ENCODE results near the gene RUNX1. TPM values are rescaled to one million over a fixed set of nuclear protein-coding genes. Genes with fewer than 3 reads are reported as not detected.

RUNX1 gene
- total RNA-seq, 2 donors from 2014 or later = 23.0 to 25.8 TPM

DNA sequence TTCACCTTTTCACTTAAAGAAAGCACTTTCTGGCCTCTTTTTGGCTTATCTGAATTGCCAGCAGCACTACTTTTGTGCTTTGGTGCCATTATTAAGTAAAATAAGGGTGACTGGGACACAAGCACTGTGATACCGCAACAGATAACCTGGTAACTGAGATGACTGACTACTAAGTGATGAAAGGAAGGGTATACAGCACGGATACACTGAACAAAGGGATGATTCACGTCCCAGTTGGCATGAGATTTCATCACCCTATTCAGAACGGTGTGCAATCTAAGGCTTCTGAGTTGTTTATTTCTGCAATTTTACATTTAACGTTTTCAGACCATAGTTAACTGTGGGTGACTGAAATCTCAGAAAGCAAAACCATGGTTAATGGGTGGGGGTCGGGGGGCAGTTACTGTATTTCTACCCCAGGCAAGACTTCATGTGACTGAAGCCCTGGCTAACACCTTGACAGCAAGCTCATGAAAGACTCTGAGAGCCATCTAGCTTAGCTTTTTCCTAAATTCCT is 277.5 kb downstream of the RUNX1 start:
- Histone ChIP-seq H3K4me3 (no peak overlapping the region), H3K4me1 (replicated peaks) (no peaks in the 10 kb centered on the region), H3K27ac (no peak overlapping the region), H3K9me3 (no peaks in the 10 kb centered on the region), H3K27me3 (replicated peaks; ENCODE audit: insufficient read depth) (no peaks in the 10 kb centered on the region), H3K36me3 (no peaks in the 10 kb centered on the region)
- WGBS = 33% methylated on average over 6 of the region's 6 CpGs
- intact Hi-C loops (cut with DNase I) = no loop called here
- TF ChIP-seq, protein P1, sequence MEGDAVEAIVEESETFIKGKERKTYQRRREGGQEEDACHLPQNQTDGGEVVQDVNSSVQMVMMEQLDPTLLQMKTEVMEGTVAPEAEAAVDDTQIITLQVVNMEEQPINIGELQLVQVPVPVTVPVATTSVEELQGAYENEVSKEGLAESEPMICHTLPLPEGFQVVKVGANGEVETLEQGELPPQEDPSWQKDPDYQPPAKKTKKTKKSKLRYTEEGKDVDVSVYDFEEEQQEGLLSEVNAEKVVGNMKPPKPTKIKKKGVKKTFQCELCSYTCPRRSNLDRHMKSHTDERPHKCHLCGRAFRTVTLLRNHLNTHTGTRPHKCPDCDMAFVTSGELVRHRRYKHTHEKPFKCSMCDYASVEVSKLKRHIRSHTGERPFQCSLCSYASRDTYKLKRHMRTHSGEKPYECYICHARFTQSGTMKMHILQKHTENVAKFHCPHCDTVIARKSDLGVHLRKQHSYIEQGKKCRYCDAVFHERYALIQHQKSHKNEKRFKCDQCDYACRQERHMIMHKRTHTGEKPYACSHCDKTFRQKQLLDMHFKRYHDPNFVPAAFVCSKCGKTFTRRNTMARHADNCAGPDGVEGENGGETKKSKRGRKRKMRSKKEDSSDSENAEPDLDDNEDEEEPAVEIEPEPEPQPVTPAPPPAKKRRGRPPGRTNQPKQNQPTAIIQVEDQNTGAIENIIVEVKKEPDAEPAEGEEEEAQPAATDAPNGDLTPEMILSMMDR (IDR thresholded peaks at IDR 0.05) = no peak
- TF ChIP-seq POLR2A (IDR thresholded peaks at IDR 0.05) (no peak), POLR2AphosphoS5 (IDR thresholded peaks at IDR 0.05) (no peak)
- DNase-seq (ENCODE audit: low spot score) = no peak

DNA sequence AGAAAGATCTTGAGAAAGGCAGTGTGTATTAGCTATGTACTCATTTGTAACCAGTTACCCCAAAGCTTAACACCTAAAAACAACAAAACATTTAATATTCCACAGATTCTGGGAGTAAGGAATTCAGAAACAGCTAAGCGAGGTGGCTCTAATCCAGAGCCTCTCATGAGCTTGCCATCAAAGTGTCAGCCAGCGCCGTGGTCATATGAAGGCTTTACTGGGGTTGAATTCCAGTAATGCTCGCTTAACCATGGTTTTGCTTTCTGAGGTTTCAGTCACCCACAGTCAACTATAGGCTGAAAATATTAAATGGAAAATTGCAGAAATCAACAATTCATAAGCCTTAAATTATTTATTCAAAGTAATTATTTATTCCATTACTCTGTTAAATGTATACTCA is 278.5 kb downstream of the RUNX1 start:
- Histone ChIP-seq H3K27ac (no peak overlapping the region), H3K36me3 (no peaks in the 10 kb centered on the region), H3K4me3 (no peak overlapping the region), H3K9me3 (no peaks in the 10 kb centered on the region), H3K27me3 (replicated peaks; ENCODE audit: insufficient read depth) (no peaks in the 10 kb centered on the region), H3K4me1 (replicated peaks) (no peaks in the 10 kb centered on the region)
- no peak for DNase-seq (ENCODE audit: low spot score)
- 51% methylated on average over 4 of the region's 4 CpGs for WGBS
- intact Hi-C loops (cut with DNase I) = no loop called here
- TF ChIP-seq POLR2AphosphoS5 (IDR thresholded peaks at IDR 0.05) (no peak), POLR2A (IDR thresholded peaks at IDR 0.05) (no peak)
- TF ChIP-seq, protein P1 (IDR thresholded peaks at IDR 0.05) = no peak

DNA sequence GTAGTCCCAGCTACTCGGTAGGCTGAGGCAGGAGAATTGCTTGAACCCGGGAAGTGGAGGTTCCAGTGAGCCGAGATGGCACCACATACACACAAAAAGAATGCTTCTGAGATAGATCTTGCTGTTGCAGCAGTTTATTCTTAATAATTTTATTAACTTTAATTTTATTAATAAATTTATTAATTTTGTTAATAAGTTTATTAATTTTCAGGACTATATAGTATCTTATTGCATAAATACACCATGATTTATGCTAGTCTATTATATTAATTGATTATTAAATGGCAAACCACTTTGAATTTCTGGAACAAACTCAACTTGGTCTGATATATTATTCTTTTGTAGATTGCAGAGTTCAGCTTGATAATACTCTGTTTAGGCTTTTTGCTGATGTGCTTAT is 280.8 kb downstream of the RUNX1 start:
- intact Hi-C loops (cut with DNase I) = no loop called here
- no peak for DNase-seq (ENCODE audit: low spot score)
- Histone ChIP-seq H3K4me1 (replicated peaks) (no peaks in the 10 kb centered on the region), H3K4me3 (no peak overlapping the region), H3K27me3 (replicated peaks; ENCODE audit: insufficient read depth) (no peaks in the 10 kb centered on the region), H3K9me3 (no peaks in the 10 kb centered on the region), H3K36me3 (no peaks in the 10 kb centered on the region), H3K27ac (no peak overlapping the region)
- TF ChIP-seq POLR2AphosphoS5 (IDR thresholded peaks at IDR 0.05) (no peak), POLR2A (IDR thresholded peaks at IDR 0.05) (no peak)
- TF ChIP-seq, protein P1 (IDR thresholded peaks at IDR 0.05) = no peak
- 100% methylated on average over 3 of the region's 3 CpGs for WGBS

DNA sequence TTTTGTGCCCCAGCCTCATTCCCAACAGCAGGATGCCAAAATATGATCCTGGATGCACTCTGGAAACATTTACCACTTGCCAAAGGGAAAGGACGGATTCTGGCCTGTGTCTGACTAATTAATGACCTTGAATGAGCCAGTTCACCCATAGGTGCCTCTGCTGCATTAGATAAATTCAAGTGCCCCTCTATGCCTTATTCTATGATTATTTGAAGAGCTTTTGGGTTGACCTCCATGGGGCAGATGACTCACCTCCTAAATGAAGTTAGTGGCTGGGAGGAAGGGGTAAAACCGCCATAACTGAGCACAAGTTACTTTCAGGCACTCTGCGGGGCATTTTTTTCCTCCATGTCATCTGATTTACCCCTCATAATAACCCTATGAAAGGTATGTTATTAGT is 282.2 kb downstream of the RUNX1 start:
- Histone ChIP-seq H3K9me3 (no peaks in the 10 kb centered on the region), H3K4me1 (replicated peaks) (no peaks in the 10 kb centered on the region), H3K27ac (no peak overlapping the region), H3K27me3 (replicated peaks; ENCODE audit: insufficient read depth) (no peaks in the 10 kb centered on the region), H3K36me3 (no peaks in the 10 kb centered on the region), H3K4me3 (no peak overlapping the region)
- intact Hi-C loops (cut with DNase I) = no loop called here
- 89% methylated on average over 3 of the region's 3 CpGs for WGBS
- TF ChIP-seq POLR2A (IDR thresholded peaks at IDR 0.05) = no peak
- no peak for TF ChIP-seq POLR2AphosphoS5 (IDR thresholded peaks at IDR 0.05)
- TF ChIP-seq, protein P1 (IDR thresholded peaks at IDR 0.05) = no peak
- DNase-seq (ENCODE audit: low spot score) = no peak

DNA sequence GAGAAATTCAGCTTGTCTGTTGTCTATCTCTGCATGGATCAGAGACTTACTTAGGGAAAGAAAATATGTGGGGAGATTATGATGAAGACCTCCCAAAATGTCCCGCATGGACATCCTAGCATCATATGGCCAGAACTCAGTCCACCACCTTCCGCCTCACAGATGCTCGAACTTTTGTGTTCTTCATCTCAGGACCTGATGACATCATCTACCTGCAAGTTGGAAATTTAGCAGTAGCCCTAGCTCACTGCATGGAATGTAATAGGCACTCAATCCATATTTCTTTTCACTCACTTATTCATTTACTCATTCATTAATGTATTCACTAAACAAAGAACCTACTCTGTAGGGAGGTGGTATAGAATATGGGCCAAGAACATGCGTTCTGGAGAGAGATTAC is 283.5 kb downstream of the RUNX1 start:
- TF ChIP-seq POLR2A (IDR thresholded peaks at IDR 0.05) (no peak), POLR2AphosphoS5 (IDR thresholded peaks at IDR 0.05) (no peak)
- TF ChIP-seq, protein P1 (IDR thresholded peaks at IDR 0.05) = no peak
- no peak for DNase-seq (ENCODE audit: low spot score)
- H3K9me3 ChIP-seq = no peaks in the 10 kb centered on the region
- H3K36me3 ChIP-seq = no peaks in the 10 kb centered on the region
- H3K4me1 ChIP-seq (replicated peaks) = no peaks in the 10 kb centered on the region
- no peak overlapping the region for H3K4me3 ChIP-seq
- intact Hi-C loops (cut with DNase I) = no loop called here
- H3K27me3 ChIP-seq (replicated peaks; ENCODE audit: insufficient read depth) = no peaks in the 10 kb centered on the region
- 94% methylated on average over 4 of the region's 4 CpGs for WGBS
- H3K27ac ChIP-seq = no peak overlapping the region
